HG03342 (cell line): ENCODE data around the gene FLNC.

Experiments used
- ATAC-seq: cut with Tn5 transposase; IDR thresholded peaks from one replicate; pipeline ENCODE4 v1.9.1; 2021; ENCODE audit warnings: mild to moderate bottlenecking, moderate library complexity; ENCODE audit not compliant: unreplicated experiment

The FLNC gene

GRCh38 chr7:128891110-128891941, 61.1 kb downstream of the FLNC start:
- ATAC-seq = no peak

GRCh38 chr7:128891942-128892269, 61.7 kb downstream of the FLNC start:
- no peak for ATAC-seq

GRCh38 chr7:128892521-128893250, 62.5 kb downstream of the FLNC start:
- no peak for ATAC-seq

- ATAC-seq = no peak
Observed at GRCh38 chr7:128893251-128894100, 63.3 kb downstream of the FLNC start.

- ATAC-seq = no peak
Observed at GRCh38 chr7:128894101-128894440, 63.9 kb downstream of the FLNC start.

GRCh38 chr7:128895320-128895719, 65.1 kb downstream of the FLNC start:
- ATAC-seq = no peak

GRCh38 chr7:128899392-128899791, 69.2 kb downstream of the FLNC start:
- no peak for ATAC-seq

- no peak for ATAC-seq
Observed at GRCh38 chr7:128900237-128900636, 70.0 kb downstream of the FLNC start.

- ATAC-seq = no peak
Observed at GRCh38 chr7:128902761-128903585, 72.8 kb downstream of the FLNC start.

GRCh38 chr7:128903621-128904361, 73.6 kb downstream of the FLNC start:
- no peak for ATAC-seq

- no peak for ATAC-seq
Observed at GRCh38 chr7:128904381-128905197, 74.4 kb downstream of the FLNC start.

- no peak for ATAC-seq
Observed at GRCh38 chr7:128906001-128906765, 76.0 kb downstream of the FLNC start.

- ATAC-seq = no peak
Observed at GRCh38 chr7:128906766-128907559, 76.8 kb downstream of the FLNC start.
